IMR-90 (cell line): ENCODE data around the gene DDX10. TPM values are rescaled to one million over a fixed set of nuclear protein-coding genes. Genes with fewer than 3 reads are reported as not detected.

Experiments used
- ATAC-seq: fragments of 200-7000 bp; cut with Tn5 transposase; 2 replicates; pipeline ENCODE4 v1.9.1; 2020; ENCODE audit warnings: low read depth, mild to moderate bottlenecking, moderate library complexity
- BruUV-seq: library from RNA; stranded (reverse); fragments of 400-500 nt; replicated peaks from 2 replicates; lab custom pipeline; 2021; lab: Mats Ljungman, UMichigan
- CTCF ChIA-PET: fragments of 300-600 bp; formaldehyde crosslinking; extraction: SDS; loops from one replicate; lab custom pipeline; 2021; ENCODE audit warnings: antibody characterized with exemption; lab: Yijun Ruan, JAX
- POLR2A ChIA-PET: fragments of 300-600 bp; sonication (Branson Sonifier 250); formaldehyde crosslinking; loops from one replicate; lab custom pipeline; 2022; ENCODE audit warnings: antibody characterized with exemption; ENCODE audit not compliant: unreplicated experiment; lab: Charles Lee
- DNase-seq: peaks from one replicate; pipeline ENCODE4 v3.0.0; 2013
- H2AFZ ChIP-seq: replicated peaks from 2 replicates; pipeline ENCODE3; 2013; ENCODE audit warnings: low read length, mild to moderate bottlenecking; ENCODE audit not compliant: poor library complexity
- H2AK5ac ChIP-seq: 2 replicates; pipeline ENCODE4 v1.6.1; 2013; ENCODE audit warnings: low read depth, low read length, inconsistent platforms
- H2AK9ac ChIP-seq: replicated peaks from 2 replicates; pipeline ENCODE3; 2013; ENCODE audit warnings: mild to moderate bottlenecking, low read depth, low read length, moderate library complexity; ENCODE audit not compliant: poor library complexity
- H2BK120ac ChIP-seq: 2 replicates; pipeline ENCODE4 v1.6.1; 2013; ENCODE audit warnings: low read depth, low read length, inconsistent platforms
- H2BK15ac ChIP-seq: 3 replicates; pipeline ENCODE4 v1.6.1; 2013; ENCODE audit warnings: low read depth, low read length, inconsistent platforms
- H2BK20ac ChIP-seq: 2 replicates; pipeline ENCODE4 v1.6.1; 2013; ENCODE audit warnings: low read depth, mild to moderate bottlenecking, inconsistent platforms, low read length, moderate library complexity
- H2BK5ac ChIP-seq: 2 replicates; pipeline ENCODE4 v1.6.1; 2013; ENCODE audit warnings: mild to moderate bottlenecking, low read depth, low read length, inconsistent platforms; ENCODE audit not compliant: poor library complexity, severe bottlenecking
- H3K14ac ChIP-seq: replicated peaks from 2 replicates; pipeline ENCODE4 v1.6.1; 2013; ENCODE audit warnings: low read depth, low read length, inconsistent platforms
- H3K18ac ChIP-seq: 2 replicates; pipeline ENCODE4 v1.6.1; 2013; ENCODE audit warnings: low read depth, low read length, control low read depth
- H3K23ac ChIP-seq: 2 replicates; pipeline ENCODE4 v1.6.1; 2013; ENCODE audit warnings: low read depth, low read length, inconsistent platforms
- H3K27ac ChIP-seq: 2 replicates; pipeline ENCODE4 v1.5.1; 2013; ENCODE audit warnings: mild to moderate bottlenecking, control low read depth, low read length; ENCODE audit not compliant: insufficient read depth
- H3K27me3 ChIP-seq: 2 replicates; pipeline ENCODE4 v1.6.1; 2013; ENCODE audit warnings: low read length; ENCODE audit not compliant: control insufficient read depth, insufficient read depth
- H3K36me3 ChIP-seq: 2 replicates; pipeline ENCODE4 v1.6.1; 2013; ENCODE audit warnings: low read length, mixed read lengths; ENCODE audit not compliant: control insufficient read depth, insufficient read depth
- H3K4ac ChIP-seq: 2 replicates; pipeline ENCODE4 v1.6.1; 2013; ENCODE audit warnings: low read depth, low read length, inconsistent platforms
- H3K4me1 ChIP-seq: 2 replicates; pipeline ENCODE4 v1.6.1; 2013; ENCODE audit warnings: low read length, mixed read lengths; ENCODE audit not compliant: control insufficient read depth, insufficient read depth
- H3K4me2 ChIP-seq: 2 replicates; pipeline ENCODE4 v1.6.1; 2013; ENCODE audit warnings: low read depth, mild to moderate bottlenecking, control low read depth, low read length, moderate library complexity
- H3K4me3 ChIP-seq: 2 replicates; pipeline ENCODE4 v1.5.1; 2013; ENCODE audit warnings: low read depth, mild to moderate bottlenecking, control low read depth, low read length, moderate library complexity; ENCODE audit not compliant: insufficient read depth
- H3K56ac ChIP-seq: 2 replicates; pipeline ENCODE4 v1.6.1; 2013; ENCODE audit warnings: low read length, inconsistent platforms; ENCODE audit not compliant: insufficient read depth; ENCODE audit errors: extremely low read depth
- H3K79me1 ChIP-seq, 2 experiments: 2 replicates each; pipeline ENCODE4 v1.6.1; 2013; ENCODE audit warnings: low read length in 2 of 2, inconsistent platforms in 1 of 2, low read depth in 1 of 2
- H3K9ac ChIP-seq: 2 replicates; pipeline ENCODE4 v1.6.1; 2013; ENCODE audit warnings: low read depth, low read length, control low read depth
- H3K9me1 ChIP-seq: 2 replicates; pipeline ENCODE4 v1.6.1; 2013; ENCODE audit warnings: low read length, inconsistent platforms; ENCODE audit not compliant: insufficient read depth
- H3K9me3 ChIP-seq: 2 replicates; pipeline ENCODE4 v1.6.1; 2013; ENCODE audit warnings: low read length; ENCODE audit not compliant: control insufficient read depth, insufficient read depth
- H4K20me1 ChIP-seq: 2 replicates; pipeline ENCODE4 v1.6.1; 2013; ENCODE audit warnings: low read length, inconsistent platforms; ENCODE audit not compliant: insufficient read depth
- H4K5ac ChIP-seq: 2 replicates; pipeline ENCODE4 v1.6.1; 2013; ENCODE audit warnings: mild to moderate bottlenecking, low read depth, low read length, control low read depth
- H4K8ac ChIP-seq, 2 experiments: 2 replicates each; pipeline ENCODE4 v1.6.1; 2013; ENCODE audit warnings: low read depth in 2 of 2, low read length in 2 of 2, control low read depth in 1 of 2, inconsistent platforms in 1 of 2
- H4K91ac ChIP-seq: 2 replicates; pipeline ENCODE4 v1.6.1; 2013; ENCODE audit warnings: low read depth, low read length, inconsistent platforms; ENCODE audit not compliant: insufficient read depth
- BHLHE40 ChIP-seq: fragments of 150-350 bp; IDR thresholded peaks from 2 replicates; pipeline ENCODE4 v1.6.1; 2016; ENCODE audit warnings: mild to moderate bottlenecking, low read depth, low read length
- CEBPB ChIP-seq: IDR thresholded peaks from 2 replicates; pipeline ENCODE4 v1.6.1; 2012; ENCODE audit warnings: low read depth, low read length, improper control_type of control experiment
- CHD1 ChIP-seq: IDR thresholded peaks from 2 replicates; pipeline ENCODE4 v1.6.1; 2012; ENCODE audit warnings: low read depth, low read length, improper control_type of control experiment
- CTCF ChIP-seq: conservative IDR thresholded peaks from 2 replicates; pipeline ENCODE4 v1.5.1; 2012; ENCODE audit warnings: mild to moderate bottlenecking, low read depth, low read length, improper control_type of control experiment
- ELK1 ChIP-seq: fragments of 150-350 bp; IDR thresholded peaks from 2 replicates; pipeline ENCODE4 v1.6.1; 2016; ENCODE audit warnings: low read depth, mild to moderate bottlenecking, low read length, moderate library complexity, borderline replicate concordance
- FOS ChIP-seq: fragments of 150-350 bp; IDR thresholded peaks from 2 replicates; pipeline ENCODE4 v1.6.1; 2016; ENCODE audit warnings: low read depth, low read length
- MAFK ChIP-seq: IDR thresholded peaks from 2 replicates; pipeline ENCODE4 v1.6.1; 2012; ENCODE audit warnings: low read depth, low read length, improper control_type of control experiment
- MAZ ChIP-seq: IDR thresholded peaks from 2 replicates; pipeline ENCODE4 v1.6.1; 2012; ENCODE audit warnings: low read depth, mild to moderate bottlenecking, low read length, improper control_type of control experiment, moderate library complexity, borderline replicate concordance
- MXI1 ChIP-seq: IDR thresholded peaks from 2 replicates; pipeline ENCODE4 v1.6.1; 2012; ENCODE audit warnings: low read depth, mild to moderate bottlenecking, low read length, moderate library complexity, borderline replicate concordance
- NFE2L2 ChIP-seq: fragments of 150-350 bp; IDR thresholded peaks from 2 replicates; pipeline ENCODE4 v1.6.1; 2016; ENCODE audit warnings: low read depth, mild to moderate bottlenecking, low read length
- POLR2A ChIP-seq: IDR thresholded peaks from 2 replicates; pipeline ENCODE4 v1.6.1; 2012; ENCODE audit warnings: mild to moderate bottlenecking, low read depth, low read length
- RAD21 ChIP-seq: IDR thresholded peaks from 2 replicates; pipeline ENCODE4 v1.6.1; 2012; ENCODE audit warnings: low read length, improper control_type of control experiment
- RCOR1 ChIP-seq: IDR thresholded peaks from 2 replicates; pipeline ENCODE4 v1.6.1; 2012; ENCODE audit warnings: mild to moderate bottlenecking, low read length, improper control_type of control experiment; ENCODE audit not compliant: insufficient replicate concordance
- RFX5 ChIP-seq: IDR thresholded peaks from 2 replicates; pipeline ENCODE4 v1.8.0; 2012; ENCODE audit warnings: low read depth, mild to moderate bottlenecking, low read length, moderate library complexity
- SMC3 ChIP-seq: fragments of 150-350 bp; IDR thresholded peaks from 2 replicates; pipeline ENCODE4 v1.6.1; 2016; ENCODE audit warnings: low read depth, mild to moderate bottlenecking, antibody characterized with exemption, low read length, moderate library complexity
- USF2 ChIP-seq: fragments of 150-350 bp; IDR thresholded peaks from 2 replicates; pipeline ENCODE4 v1.6.1; 2017; ENCODE audit warnings: mild to moderate bottlenecking, antibody characterized with exemption, low read length, low read depth
- WGBS, 2 experiments: methylation state at CpG; one replicate each; pipeline versions ENCODE4 v1.1.5 to v1.1.7; 2013; ENCODE audit warnings: missing lambda C conversion rate in 2 of 2; ENCODE audit not compliant: insufficient read length in 1 of 2; ENCODE audit errors: extremely low coverage in 2 of 2; 5-methylcytosine and 5-hydroxymethylcytosine counted together
- dilution Hi-C: fragments of 300-500 bp; cut with HindIII; formaldehyde crosslinking; loops from one replicate; pipeline ENCODE4 v1.14.3; 2018; ENCODE audit warnings: low sequenced_read_pairs; ENCODE audit not compliant: unreplicated experiment
- in situ Hi-C: fragments of 300-500 bp; cut with MboI; formaldehyde crosslinking; loops from 3 replicates; pipeline ENCODE4 v1.14.3; 2019; ENCODE audit warnings: low sequenced_read_pairs, inconsistent platforms, mixed read lengths
- intact Hi-C: fragments of 100-400 bp; cut with micrococcal nuclease; formaldehyde crosslinking; loops from 2 replicates; pipeline ENCODE4 v1.10.0; 2022
- polyA plus RNA-seq, 3 experiments: library from polyadenylated mRNA; depleted of rRNA; stranded (reverse); fragments of >200 nt; gene quantifications; 2 replicates each; pipeline ENCODE4 v1.2.3, GENCODE V29; 2012; ENCODE audit warnings: low replicate concordance in 1 of 3
- total RNA-seq: library from RNA; depleted of rRNA; stranded (reverse); fragments of >200 nt; gene quantifications from 2 replicates; pipeline ENCODE4 v1.2.3, GENCODE V29; 2012

DDX10 gene
- total and polyA plus RNA-seq, 2 of the 4 experiments (the other 2 are of a cell fraction) = 20.0 to 31.9 TPM

GRCh38 chr11:108945341-108945740 is 280.5 kb downstream of the DDX10 start:
- intact Hi-C loops (no loop called here), in situ Hi-C loops (no loop called here), dilution Hi-C loops (no loop called here)
- no peaks in the 10 kb centered on the region for H3K79me1 ChIP-seq
- no peak overlapping the region for H2AFZ ChIP-seq
- H3K4me2 ChIP-seq = no peak overlapping the region
- no peak overlapping the region for H2AK5ac ChIP-seq
- no peak for DNase-seq
- ATAC-seq = no peak
- no peak overlapping the region for H4K5ac ChIP-seq
- no peak overlapping the region for H3K9ac ChIP-seq
- H2BK15ac ChIP-seq = no peak overlapping the region
- H3K23ac ChIP-seq = no peak overlapping the region
- peak overlapping the region; percentile 44; the same call in 1 of the 2 replicates for H3K14ac ChIP-seq
- H4K8ac ChIP-seq = no peak overlapping the region
- no peaks in the 10 kb centered on the region for H3K9me3 ChIP-seq
- H3K4me3 ChIP-seq = no peak overlapping the region
- peaks cover 8% of the 10 kb centered on the region; the same call in 1 of the 2 replicates for H3K9me1 ChIP-seq
- peak overlapping the region; percentile 41; the same call in 1 of the 2 replicates for H2BK20ac ChIP-seq
- no peaks in the 10 kb centered on the region for H3K27me3 ChIP-seq
- H4K20me1 ChIP-seq = no peaks in the 10 kb centered on the region
- no peak overlapping the region for H2BK5ac ChIP-seq
- no peak overlapping the region for H4K91ac ChIP-seq
- H3K4ac ChIP-seq = no peak overlapping the region
- H3K4me1 ChIP-seq = no peaks in the 10 kb centered on the region; the same call in 1 of the 2 replicates
- H2BK120ac ChIP-seq = no peak overlapping the region
- 90% methylated on average over 2 of the region's 3 CpGs; no CpG with 5 or more reads in 1 of the 2 experiments for WGBS, 2 experiments
- no TSS peak for BruUV-seq
- no peak overlapping the region for H3K56ac ChIP-seq
- H3K18ac ChIP-seq = no peak overlapping the region
- ChIA-PET POLR2A (no interaction called here), CTCF (interaction anchor here (1.4 kb wide), 1 partner anchor 15 kb away, joined by 3 read pairs; no protein-coding TSS in a partner anchor)
- TF ChIP-seq RCOR1 = no peak
- no peak for TF ChIP-seq RAD21
- no peak for TF ChIP-seq BHLHE40
- no peak for TF ChIP-seq RFX5
- TF ChIP-seq POLR2A = no peak
- TF ChIP-seq ELK1 = no peak
- no peak for TF ChIP-seq CTCF
- no peak for TF ChIP-seq CEBPB
- no peak for TF ChIP-seq MAFK
- TF ChIP-seq NFE2L2 = no peak
- no peak for TF ChIP-seq CHD1
- no peak for TF ChIP-seq SMC3
- no peak for TF ChIP-seq USF2
- TF ChIP-seq MXI1 = no peak
- TF ChIP-seq MAZ = no peak
- TF ChIP-seq FOS = no peak
- peaks cover 7% of the 10 kb centered on the region for H3K36me3 ChIP-seq
- no peak overlapping the region for H2AK9ac ChIP-seq
- H3K27ac ChIP-seq = no peak overlapping the region
